ENCODE data around the gene LRRK1.

The LRRK1 gene

DNA sequence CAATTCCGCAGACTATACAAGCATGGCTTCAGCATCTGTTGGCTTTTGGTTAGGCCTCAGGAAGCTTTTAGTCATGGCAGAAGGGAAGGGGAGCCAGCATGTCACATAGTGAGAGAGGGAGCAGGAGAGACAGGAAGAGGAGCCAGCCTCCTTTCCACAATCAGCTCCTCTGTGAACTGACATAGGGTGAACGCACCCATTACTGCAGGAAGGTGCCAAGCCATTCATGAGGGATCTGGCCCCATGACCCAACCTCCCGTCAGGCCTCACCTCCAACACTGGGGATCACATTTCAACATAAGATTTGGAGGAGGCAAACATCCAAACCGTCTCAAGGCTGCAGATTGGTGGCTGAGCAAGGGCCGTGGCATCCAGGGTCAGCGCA lies 106.3 kb downstream of the LRRK1 start:
- no peak for DNase-seq

DNA sequence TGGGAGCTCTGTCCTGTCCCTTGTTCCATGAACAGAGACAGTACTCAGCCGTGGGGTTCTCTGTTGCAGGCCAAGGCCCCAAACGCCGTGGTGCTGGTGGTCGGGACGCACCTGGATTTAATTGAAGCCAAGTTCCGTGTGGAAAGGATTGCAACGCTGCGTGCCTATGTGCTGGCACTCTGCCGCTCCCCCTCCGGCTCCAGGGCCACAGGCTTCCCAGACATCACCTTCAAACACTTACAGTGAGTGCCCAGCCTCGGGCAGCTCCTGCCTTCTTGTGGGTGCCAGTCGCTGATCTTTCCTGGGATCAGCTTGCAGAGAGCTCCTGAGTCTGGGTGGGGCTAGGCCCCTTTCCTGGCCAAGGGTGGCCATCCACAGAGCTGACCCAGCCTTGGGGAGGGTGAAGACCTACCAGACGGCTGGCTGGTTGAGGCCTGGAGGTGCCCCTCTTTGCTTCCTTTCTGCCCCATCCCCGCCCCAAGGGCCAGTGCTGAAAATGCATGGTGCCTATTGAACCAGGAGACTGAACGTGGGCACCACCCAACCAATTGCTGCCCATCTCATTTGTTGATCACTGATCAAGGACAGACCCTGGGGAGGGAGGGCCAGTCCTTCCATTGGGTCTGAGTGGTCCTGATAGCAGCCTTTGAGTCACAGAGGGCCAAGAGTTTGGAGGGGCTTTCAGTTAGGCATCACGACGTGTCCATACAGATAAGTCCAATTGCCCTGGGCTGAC lies 106.9 kb downstream of the LRRK1 start:
- DNase-seq: no peak

DNA sequence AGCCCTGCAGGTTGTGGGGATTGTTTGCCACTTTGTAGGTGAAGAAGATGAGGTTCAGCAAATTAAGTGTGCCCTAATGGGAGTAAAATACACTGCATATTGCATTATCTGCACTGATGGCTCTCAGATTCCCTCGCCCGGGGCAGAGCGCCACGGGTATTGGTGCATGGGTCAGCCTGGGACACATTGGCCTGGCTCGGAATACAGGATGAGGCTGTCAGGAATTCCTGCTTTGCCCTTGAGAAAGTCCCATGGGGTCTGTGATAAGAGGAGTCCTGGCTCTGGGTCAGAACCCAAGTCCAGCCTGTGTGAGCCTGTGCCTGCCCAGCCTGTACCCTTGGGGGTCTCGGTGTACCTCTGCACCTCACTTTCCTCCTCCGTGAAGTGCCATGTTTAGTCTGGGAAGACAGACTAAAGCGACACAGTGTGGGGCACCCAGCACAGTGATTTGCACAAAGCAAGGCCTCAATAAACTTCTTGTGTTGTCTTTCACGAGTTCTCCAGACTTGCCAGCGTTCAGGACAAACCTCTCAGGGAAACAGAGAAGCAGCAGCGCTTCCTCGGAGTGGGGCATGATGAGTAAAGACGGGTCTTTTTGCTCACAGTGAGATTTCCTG lies 107.6 kb downstream of the LRRK1 start:
- DNase-seq: no peak

- no peak for DNase-seq
Observed at GRCh38 chr15:101027273-101027901, 108.2 kb downstream of the LRRK1 start.

GRCh38 chr15:101027920-101028319 lies 108.8 kb downstream of the LRRK1 start:
- DNase-seq: no peak

DNA sequence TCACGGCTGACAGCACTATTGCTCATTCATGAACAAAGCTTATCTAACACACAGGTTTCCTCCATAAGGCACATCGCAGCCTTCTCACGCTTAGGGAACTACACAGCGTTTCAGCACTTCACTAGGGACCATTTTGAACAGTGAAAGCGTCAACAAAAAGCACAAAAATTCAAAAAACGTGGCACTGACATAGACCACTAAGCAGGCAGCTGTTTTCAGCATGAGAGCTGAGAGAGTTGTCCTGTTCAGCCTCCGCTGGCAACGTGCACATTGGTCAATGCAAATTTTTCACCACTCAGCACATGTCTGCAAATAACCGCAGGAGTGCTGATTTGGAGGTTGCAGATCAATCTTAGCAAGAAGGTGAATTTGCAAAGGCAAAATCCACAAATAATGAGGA lies 109.2 kb downstream of the LRRK1 start:
- no peak for DNase-seq

DNA sequence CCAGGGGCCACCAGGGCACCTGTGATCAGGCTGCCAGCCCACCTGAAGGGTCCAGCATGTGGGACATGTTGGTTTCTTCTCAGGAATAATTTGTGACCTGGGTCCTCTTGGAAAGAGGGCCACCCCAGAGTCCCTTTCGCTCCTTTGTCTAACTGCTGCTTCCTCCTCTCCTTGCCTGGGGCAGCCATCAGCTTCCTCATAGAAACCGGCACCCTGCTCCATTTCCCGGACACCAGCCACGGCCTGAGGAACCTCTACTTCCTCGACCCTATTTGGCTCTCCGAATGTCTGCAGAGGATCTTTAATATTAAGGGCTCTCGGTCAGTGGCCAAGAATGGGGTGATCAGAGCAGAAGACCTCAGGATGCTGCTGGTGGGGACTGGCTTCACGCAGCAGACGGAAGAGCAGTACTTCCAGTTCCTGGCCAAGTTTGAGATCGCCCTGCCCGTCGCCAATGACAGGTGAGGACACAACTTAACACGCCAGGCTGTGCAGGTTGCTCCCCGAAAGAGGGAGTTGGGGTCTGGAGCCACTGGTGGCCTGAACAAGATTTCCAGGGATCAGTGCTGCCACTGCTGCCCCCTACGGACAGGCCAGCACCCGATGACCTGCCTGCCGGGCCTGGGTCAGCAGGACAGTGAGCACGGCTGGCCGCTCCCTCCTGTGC lies 109.7 kb downstream of the LRRK1 start:
- no peak for DNase-seq

DNA sequence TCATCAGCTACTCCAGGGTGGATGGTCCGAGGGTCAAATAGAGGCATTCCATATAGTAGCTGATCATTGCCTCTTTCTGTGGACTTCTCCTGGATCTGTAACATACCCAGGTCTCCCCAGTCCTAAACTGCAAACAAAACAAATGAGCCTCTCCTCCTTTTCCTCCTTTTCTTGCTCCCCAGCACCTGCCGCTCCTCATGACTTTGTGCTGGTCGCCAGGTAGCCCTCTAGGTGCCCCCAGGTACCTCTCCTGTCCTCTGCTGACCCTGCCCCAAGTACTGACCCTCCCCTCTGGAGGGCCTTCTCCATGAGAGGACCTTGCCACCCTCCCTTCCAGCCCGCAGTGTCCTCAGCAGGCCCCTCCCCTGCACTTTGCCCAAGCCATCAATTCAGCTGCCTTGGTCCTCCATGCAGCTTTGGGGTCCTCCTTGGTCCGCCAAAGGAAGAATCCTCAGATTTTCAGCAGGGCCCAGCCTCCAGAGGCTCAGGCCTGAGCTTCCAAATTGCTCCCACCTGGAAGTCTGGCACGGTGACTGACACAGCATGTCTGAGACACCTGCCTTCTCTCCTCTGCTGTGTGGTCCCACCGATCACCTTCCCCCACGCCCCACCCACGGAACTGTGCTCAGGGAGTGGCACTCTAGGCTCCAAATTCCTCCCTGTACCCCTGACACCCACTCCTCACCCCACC lies 111.0 kb downstream of the LRRK1 start:
- DNase-seq: no peak

GRCh38 chr15:101031213-101031612 lies 112.1 kb downstream of the LRRK1 start:
- DNase-seq: no peak

- DNase-seq: peak; percentile 5
Observed at GRCh38 chr15:101033801-101034200, 114.6 kb downstream of the LRRK1 start.

DNA sequence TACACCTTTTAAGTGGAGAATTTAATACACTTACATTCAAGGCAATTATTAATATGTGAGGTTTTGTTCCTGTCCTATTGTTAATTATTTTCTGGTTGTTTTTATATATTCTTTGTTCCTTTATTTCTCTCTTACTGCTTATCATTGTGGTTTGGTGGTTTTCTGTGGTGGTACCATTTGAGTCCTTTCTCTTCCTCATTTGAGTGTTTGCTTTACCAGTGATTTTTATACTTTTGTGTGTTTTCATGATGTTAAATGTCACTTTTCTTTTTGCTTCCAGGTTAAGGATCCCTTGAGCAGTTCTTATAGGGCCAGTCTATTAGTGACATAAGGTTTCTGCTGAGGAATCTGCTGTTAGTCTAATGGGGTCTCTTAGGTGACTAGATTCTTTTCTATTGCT lies 116.5 kb downstream of the LRRK1 start:
- DNase-seq: peak; percentile 65

- no peak for DNase-seq
Observed at GRCh38 chr15:101036189-101036588, 117.0 kb downstream of the LRRK1 start.

- DNase-seq: no peak
Observed at GRCh38 chr15:101037090-101037830, 118.1 kb downstream of the LRRK1 start.

DNA sequence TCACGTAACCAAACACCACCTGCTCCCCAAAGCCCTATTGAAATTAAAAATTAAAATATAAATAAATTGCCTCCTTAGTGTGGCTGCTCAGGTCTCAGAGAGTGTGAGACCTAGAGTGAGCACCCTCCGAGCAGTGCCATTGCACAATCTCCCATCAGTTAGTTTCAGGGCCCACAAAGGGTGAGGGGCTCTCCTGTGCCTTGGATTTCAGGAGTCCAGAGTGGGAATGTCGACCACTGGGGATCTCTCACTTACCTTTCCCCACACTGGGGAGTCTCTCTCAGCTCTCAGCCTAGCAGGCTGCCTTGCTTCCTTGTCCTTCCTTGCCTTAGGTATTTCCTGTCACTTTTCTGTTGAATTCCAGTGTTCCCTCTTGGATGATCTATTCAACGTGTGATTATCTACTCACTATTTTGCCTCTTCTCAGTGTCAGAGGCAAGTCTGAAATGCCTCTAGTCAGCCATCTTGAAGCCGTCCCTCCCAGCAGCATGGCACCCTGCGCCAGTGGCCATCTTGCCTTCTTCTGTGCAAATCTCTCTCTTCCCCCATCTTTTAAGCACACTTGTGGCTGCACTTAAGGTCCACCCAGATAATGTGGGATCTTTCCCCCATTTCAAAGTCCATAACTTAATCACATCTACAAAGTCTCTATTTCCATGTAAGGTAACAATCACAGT lies 119.3 kb downstream of the LRRK1 start:
- DNase-seq: no peak

GRCh38 chr15:101039461-101039860 lies 120.3 kb downstream of the LRRK1 start:
- no peak for DNase-seq

- no peak for DNase-seq
Observed at GRCh38 chr15:101042320-101042719, 123.2 kb downstream of the LRRK1 start.

DNA sequence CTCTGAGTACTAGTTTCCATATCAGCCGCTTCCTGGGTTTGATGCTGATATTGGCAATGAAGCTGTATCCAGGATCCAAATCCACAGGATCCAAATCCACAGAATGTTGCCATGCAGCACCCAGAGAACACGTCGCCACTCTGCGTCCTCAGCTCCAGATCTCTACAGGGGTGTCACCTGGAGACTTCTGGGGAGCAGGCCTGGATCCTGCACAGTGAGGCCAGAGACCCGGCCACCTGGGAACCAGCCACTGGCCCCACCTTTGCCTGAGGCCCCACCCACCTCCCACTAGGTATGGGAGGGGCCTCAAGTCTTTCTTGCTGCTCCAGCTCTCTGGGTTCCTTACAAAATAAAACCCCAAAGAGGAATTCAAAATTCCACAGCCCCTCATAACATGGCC lies 123.9 kb downstream of the LRRK1 start:
- no peak for DNase-seq

- no peak for DNase-seq
Observed at GRCh38 chr15:101043911-101044624, 124.9 kb downstream of the LRRK1 start.

DNA sequence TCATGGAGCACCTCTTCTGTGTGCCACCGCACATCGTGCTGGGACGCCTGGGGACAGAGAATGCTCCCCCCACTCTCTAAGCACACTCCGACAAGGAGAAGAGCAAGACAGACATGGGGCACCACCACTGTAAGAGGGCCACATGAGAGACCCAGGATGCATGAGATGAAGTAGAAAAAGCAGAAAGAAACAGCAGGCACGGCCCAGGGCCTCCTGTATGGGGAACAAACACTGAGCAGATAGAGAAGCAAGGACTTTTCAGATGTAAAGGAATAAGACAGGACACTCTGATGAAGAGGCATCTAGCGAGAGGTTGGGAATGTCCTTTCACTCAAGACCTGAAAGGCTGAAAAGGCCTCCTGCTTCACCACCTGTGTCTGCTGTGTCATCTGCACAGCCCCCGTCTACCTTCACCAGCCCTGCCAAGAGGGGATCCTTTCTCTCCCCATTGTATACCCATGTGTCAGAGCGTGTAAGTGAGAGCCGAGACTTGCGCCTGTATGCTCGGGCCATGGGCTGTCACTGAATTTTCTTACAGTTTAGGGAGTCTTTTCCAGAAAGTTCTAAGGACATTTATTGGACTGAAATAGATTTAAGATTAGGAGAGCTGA lies 125.6 kb downstream of the LRRK1 start:
- no peak for DNase-seq

DNA sequence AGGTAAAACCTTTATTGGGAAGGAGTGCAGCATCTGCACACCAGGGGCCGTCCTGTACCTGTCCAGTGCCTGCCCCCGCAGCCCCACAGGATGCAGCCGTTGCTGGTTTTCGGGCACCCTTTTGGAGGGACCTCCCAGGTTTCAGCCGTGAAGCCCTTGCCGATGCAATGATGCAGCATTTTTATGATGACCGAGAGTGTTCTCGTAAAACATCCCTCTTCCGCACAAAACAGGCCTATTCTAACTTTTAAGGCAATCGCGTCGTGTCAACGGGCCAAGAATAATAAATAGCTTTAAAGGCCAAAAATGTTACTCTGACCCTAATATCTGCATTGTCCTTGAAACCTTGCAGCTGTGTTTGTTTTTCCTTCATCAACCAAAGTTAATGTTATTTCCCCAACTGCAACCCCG lies 126.1 kb downstream of the LRRK1 start:
- DNase-seq: no peak
